Osteocyte (in vitro differentiated cells): ENCODE results near the gene C15orf40. TPM values are rescaled to one million over a fixed set of nuclear protein-coding genes. Genes with fewer than 3 reads are reported as not detected.
"Not testable (repeated sequence)": the region's sequence is repeated elsewhere in the genome, so short reads cannot be mapped to it uniquely, and the experiment has no call there.

ENCODE experiments used
- DNase-seq: peaks from one replicate; pipeline ENCODE4 v3.0.0; 2021; ENCODE audit warnings: mixed read lengths; ENCODE audit not compliant: unreplicated experiment; ENCODE audit errors: extremely low spot score
- H3K27ac Mint-ChIP-seq: one replicate; pipeline ENCODE4 v1.8.0; 2021; ENCODE audit warnings: mild to moderate bottlenecking, mixed read lengths; ENCODE audit not compliant: unreplicated experiment
- H3K27me3 Mint-ChIP-seq: one replicate; pipeline ENCODE4 v1.8.0; 2021; ENCODE audit warnings: mixed read lengths; ENCODE audit not compliant: unreplicated experiment
- H3K36me3 Mint-ChIP-seq: one replicate; pipeline ENCODE4 v1.8.0; 2021; ENCODE audit warnings: mixed read lengths; ENCODE audit not compliant: unreplicated experiment
- H3K4me1 Mint-ChIP-seq: one replicate; pipeline ENCODE4 v1.8.0; 2021; ENCODE audit warnings: mixed read lengths; ENCODE audit not compliant: unreplicated experiment
- H3K4me3 Mint-ChIP-seq: one replicate; pipeline ENCODE4 v1.8.0; 2021; ENCODE audit warnings: mild to moderate bottlenecking, moderate library complexity, mixed read lengths; ENCODE audit not compliant: unreplicated experiment
- H3K9me3 Mint-ChIP-seq: one replicate; pipeline ENCODE4 v1.8.0; 2021; ENCODE audit warnings: mixed read lengths; ENCODE audit not compliant: unreplicated experiment
- CTCF ChIP-seq: fragments of 200-600 bp; sonication (generic); IDR thresholded peaks from 2 replicates; pipeline ENCODE4 v1.5.0; 2021; ENCODE audit warnings: antibody characterized with exemption, mild to moderate bottlenecking, moderate library complexity
- total RNA-seq: library from RNA; stranded (reverse); gene quantifications from 2 replicates; pipeline ENCODE4 v1.2.1, GENCODE V29; 2021

Gene C15orf40
- total RNA-seq, 1 donor from 2014 or later: 24.5 TPM

DNA sequence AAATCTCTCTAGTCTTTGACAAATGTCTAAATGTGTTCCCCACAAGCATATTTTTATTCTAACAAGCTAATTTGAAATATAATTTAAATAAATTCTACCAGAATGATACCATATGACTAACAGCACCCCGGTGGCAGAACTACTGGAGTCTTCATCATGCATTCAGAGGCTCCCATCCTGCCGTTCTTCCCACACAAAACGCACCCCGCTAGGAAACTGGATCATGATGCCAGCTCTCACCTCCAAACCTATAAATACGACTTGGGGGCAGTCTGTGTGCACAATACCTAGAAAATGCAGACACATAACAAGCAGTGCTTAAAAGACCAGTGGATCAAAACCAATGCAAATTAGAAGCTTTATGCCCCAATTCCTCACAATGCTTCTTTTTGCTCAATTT, 67.4 kb downstream of the C15orf40 start:
- no peaks in the 10 kb centered on the region for H3K36me3 Mint-ChIP-seq
- H3K4me1 Mint-ChIP-seq: no peaks in the 10 kb centered on the region

GRCh38 chr15:82943176-82943575, 68.3 kb downstream of the C15orf40 start:
- no peak for TF ChIP-seq CTCF
- Mint-ChIP-seq H3K36me3 (no peaks in the 10 kb centered on the region), H3K9me3 (no peaks in the 10 kb centered on the region), H3K27ac (no peak overlapping the region), H3K4me3 (no peak overlapping the region), H3K27me3 (peaks cover 7% of the 10 kb centered on the region), H3K4me1 (no peaks in the 10 kb centered on the region)
- no peak for DNase-seq

More for the DNA sequence above, 67.4 kb downstream of the C15orf40 start:
- DNase-seq: no peak
- Mint-ChIP-seq H3K9me3 (no peaks in the 10 kb centered on the region), H3K27me3 (peaks cover 7% of the 10 kb centered on the region), H3K27ac (no peak overlapping the region), H3K4me3 (no peak overlapping the region)
- TF ChIP-seq CTCF: no peak

- Mint-ChIP-seq H3K4me1 (no peaks in the 10 kb centered on the region), H3K9me3 (no peaks in the 10 kb centered on the region), H3K36me3 (no peaks in the 10 kb centered on the region), H3K4me3 (no peak overlapping the region), H3K27ac (no peak overlapping the region), H3K27me3 (peaks cover 7% of the 10 kb centered on the region)
- no peak for DNase-seq
- no peak for TF ChIP-seq CTCF
Measured at GRCh38 chr15:82942691-82943090, 68.7 kb downstream of the C15orf40 start.

- not testable (repeated sequence) for H3K27me3 Mint-ChIP-seq, H3K36me3 Mint-ChIP-seq, H3K4me1 Mint-ChIP-seq, DNase-seq, H3K9me3 Mint-ChIP-seq, H3K4me3 Mint-ChIP-seq, H3K27ac Mint-ChIP-seq
Measured at GRCh38 chr15:82939678-82940077, 71.8 kb downstream of the C15orf40 start.

Other genes with a start within 250 kb of the C15orf40 start
- gene FSD2, start 205.6 kb downstream of the C15orf40 start, total RNA-seq: not detected in 2 replicates
- 8.9 and 9.6 TPM in 2 replicates for gene WHAMM, start 202.0 kb downstream of the C15orf40 start, total RNA-seq
- gene HOMER2, start 58.9 kb downstream of the C15orf40 start, total RNA-seq: 3.2 and 6.3 TPM in 2 replicates
- gene RAMAC, start 25.4 kb downstream of the C15orf40 start, total RNA-seq: 19.7 and 23.8 TPM in 2 replicates
- 53.2 and 55.5 TPM in 2 replicates for gene BTBD1, start 55.6 kb upstream of the C15orf40 start, total RNA-seq
- gene TM6SF1, start 96.0 kb upstream of the C15orf40 start, total RNA-seq: 5.6 and 5.9 TPM in 2 replicates
- 93.6 and 101 TPM in 2 replicates for gene HDGFL3, start 196.2 kb upstream of the C15orf40 start, total RNA-seq